PFSK-1 (cell line): Measurements from ENCODE around the gene USP24.

Source experiments
- POLR2AphosphoS5 ChIP-seq: IDR thresholded peaks from 2 replicates; pipeline ENCODE4 v1.6.1; 2012; ENCODE audit warnings: low read depth, mild to moderate bottlenecking, control low read depth, low read length, moderate library complexity
- TAF1 ChIP-seq: IDR thresholded peaks from 2 replicates; pipeline ENCODE4 v1.6.1; 2012; ENCODE audit warnings: low read length, control low read depth, borderline replicate concordance; ENCODE audit not compliant: insufficient read depth
- TF ChIP-seq, protein P1 (sequence below), 2 experiments: IDR thresholded peaks; 2 replicates each; pipeline versions ENCODE4 v1.6.1 to v1.8.0; 2011 to 2012; ENCODE audit warnings: low read depth in 2 of 2, low read length in 2 of 2, control low read depth in 1 of 2, inconsistent platforms in 1 of 2, mild to moderate bottlenecking in 1 of 2, moderate library complexity in 1 of 2; ENCODE audit not compliant: insufficient read depth in 1 of 2

DNA sequence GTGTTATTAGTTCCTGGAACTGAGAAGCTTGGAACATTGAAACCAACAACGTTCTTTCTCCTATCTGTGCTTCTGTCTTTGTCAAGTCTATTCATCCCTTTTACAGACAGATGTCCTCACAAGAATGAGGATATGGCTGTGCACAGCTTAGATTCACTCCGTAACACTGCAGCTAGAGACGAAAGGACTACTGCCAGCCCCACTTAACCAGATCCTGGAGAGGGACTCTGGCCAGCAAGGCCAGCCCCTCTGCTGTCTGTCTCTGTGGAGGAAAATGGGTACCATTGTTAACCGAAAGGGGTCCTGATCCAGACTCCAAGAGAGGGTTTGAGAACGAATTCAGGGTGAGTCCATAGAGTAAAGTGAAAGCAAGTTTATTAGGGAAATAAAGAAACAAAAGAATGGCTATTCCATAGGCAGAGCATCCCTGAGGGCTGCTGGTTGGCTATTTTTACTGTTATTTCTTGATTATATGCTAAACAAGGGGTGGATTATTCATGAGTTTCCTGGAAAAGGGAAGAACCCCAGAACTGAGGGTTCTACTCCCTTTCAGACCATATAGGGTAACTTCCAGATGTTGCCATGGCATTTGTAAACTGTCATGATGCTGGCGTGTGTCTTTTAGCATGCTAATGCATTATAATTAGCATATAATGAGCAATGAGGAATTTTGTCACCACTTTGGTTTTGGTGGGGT is 17.4 kb upstream of the USP24 start:
- TF ChIP-seq, protein P1, sequence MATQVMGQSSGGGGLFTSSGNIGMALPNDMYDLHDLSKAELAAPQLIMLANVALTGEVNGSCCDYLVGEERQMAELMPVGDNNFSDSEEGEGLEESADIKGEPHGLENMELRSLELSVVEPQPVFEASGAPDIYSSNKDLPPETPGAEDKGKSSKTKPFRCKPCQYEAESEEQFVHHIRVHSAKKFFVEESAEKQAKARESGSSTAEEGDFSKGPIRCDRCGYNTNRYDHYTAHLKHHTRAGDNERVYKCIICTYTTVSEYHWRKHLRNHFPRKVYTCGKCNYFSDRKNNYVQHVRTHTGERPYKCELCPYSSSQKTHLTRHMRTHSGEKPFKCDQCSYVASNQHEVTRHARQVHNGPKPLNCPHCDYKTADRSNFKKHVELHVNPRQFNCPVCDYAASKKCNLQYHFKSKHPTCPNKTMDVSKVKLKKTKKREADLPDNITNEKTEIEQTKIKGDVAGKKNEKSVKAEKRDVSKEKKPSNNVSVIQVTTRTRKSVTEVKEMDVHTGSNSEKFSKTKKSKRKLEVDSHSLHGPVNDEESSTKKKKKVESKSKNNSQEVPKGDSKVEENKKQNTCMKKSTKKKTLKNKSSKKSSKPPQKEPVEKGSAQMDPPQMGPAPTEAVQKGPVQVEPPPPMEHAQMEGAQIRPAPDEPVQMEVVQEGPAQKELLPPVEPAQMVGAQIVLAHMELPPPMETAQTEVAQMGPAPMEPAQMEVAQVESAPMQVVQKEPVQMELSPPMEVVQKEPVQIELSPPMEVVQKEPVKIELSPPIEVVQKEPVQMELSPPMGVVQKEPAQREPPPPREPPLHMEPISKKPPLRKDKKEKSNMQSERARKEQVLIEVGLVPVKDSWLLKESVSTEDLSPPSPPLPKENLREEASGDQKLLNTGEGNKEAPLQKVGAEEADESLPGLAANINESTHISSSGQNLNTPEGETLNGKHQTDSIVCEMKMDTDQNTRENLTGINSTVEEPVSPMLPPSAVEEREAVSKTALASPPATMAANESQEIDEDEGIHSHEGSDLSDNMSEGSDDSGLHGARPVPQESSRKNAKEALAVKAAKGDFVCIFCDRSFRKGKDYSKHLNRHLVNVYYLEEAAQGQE (IDR thresholded peaks at IDR 0.05; ENCODE audit: insufficient read depth in 1 of 2, low read depth in 2 of 2, low read length in 2 of 2) = no peak
- TF ChIP-seq TAF1 (no peak), POLR2AphosphoS5 (no peak)
